HepG2 (cell line): Measurements from ENCODE around the gene CHD2. TPM values are rescaled to one million over a fixed set of nuclear protein-coding genes. Genes with fewer than 3 reads are reported as not detected.

Experiments used
- FOSL1 ChIP-seq: sonication (generic); formaldehyde crosslinking; IDR thresholded peaks from 2 replicates; pipeline ENCODE4 v1.9.0; 2021; ENCODE audit warnings: missing genetic modification reagents, borderline replicate concordance
- KDM5B ChIP-seq: sonication (generic); formaldehyde crosslinking; IDR thresholded peaks from 2 replicates; pipeline ENCODE4 v1.4.0; 2020; ENCODE audit warnings: missing genetic modification reagents, mild to moderate bottlenecking, borderline replicate concordance
- KLF12 ChIP-seq: sonication (generic); formaldehyde crosslinking; IDR thresholded peaks from 2 replicates; pipeline ENCODE4 v1.4.0; 2020; ENCODE audit warnings: missing genetic modification reagents, borderline replicate concordance
- KLF6 ChIP-seq: IDR thresholded peaks from 2 replicates; pipeline ENCODE4 v1.8.0; 2016; ENCODE audit warnings: missing biosample characterization, missing genetic modification reagents
- TOPORS ChIP-seq: sonication (generic); formaldehyde crosslinking; IDR thresholded peaks from 2 replicates; pipeline ENCODE4 v1.8.0; 2023; ENCODE audit warnings: mild to moderate bottlenecking, missing genetic modification reagents
- ZBTB1 ChIP-seq: sonication (generic); formaldehyde crosslinking; IDR thresholded peaks from 2 replicates; pipeline ENCODE4 v1.4.0; 2020; ENCODE audit warnings: missing genetic modification reagents, borderline replicate concordance
- ZFAT ChIP-seq: sonication (generic); formaldehyde crosslinking; conservative IDR thresholded peaks from 2 replicates; pipeline ENCODE4 v1.8.1; 2023; ENCODE audit warnings: missing genetic modification reagents, inconsistent platforms
- ZFP41 ChIP-seq: sonication (generic); formaldehyde crosslinking; IDR thresholded peaks from 2 replicates; pipeline ENCODE4 v1.4.0; 2020; ENCODE audit warnings: mild to moderate bottlenecking, missing genetic modification reagents, borderline replicate concordance
- ZNF331 ChIP-seq: sonication (generic); formaldehyde crosslinking; IDR thresholded peaks from 2 replicates; pipeline ENCODE4 v1.4.0; 2020; ENCODE audit warnings: missing genetic modification reagents
- ZNF337 ChIP-seq: sonication (generic); formaldehyde crosslinking; IDR thresholded peaks from 2 replicates; pipeline ENCODE4 v1.5.1; 2020; ENCODE audit warnings: missing genetic modification reagents, low read depth, mild to moderate bottlenecking, borderline replicate concordance
- ZNF343 ChIP-seq: sonication (generic); formaldehyde crosslinking; IDR thresholded peaks from 2 replicates; pipeline ENCODE4 v1.4.0; 2020; ENCODE audit warnings: mild to moderate bottlenecking, missing genetic modification reagents
- ZNF432 ChIP-seq: sonication (generic); formaldehyde crosslinking; IDR thresholded peaks from 2 replicates; pipeline ENCODE4 v1.5.0; 2020; ENCODE audit warnings: missing genetic modification reagents, mild to moderate bottlenecking, borderline replicate concordance
- ZNF446 ChIP-seq: sonication (generic); formaldehyde crosslinking; IDR thresholded peaks from 2 replicates; pipeline ENCODE4 v1.5.0; 2020; ENCODE audit warnings: mild to moderate bottlenecking, missing genetic modification reagents
- ZNF761 ChIP-seq: sonication (generic); formaldehyde crosslinking; conservative IDR thresholded peaks from 2 replicates; pipeline ENCODE4 v1.4.0; 2020; ENCODE audit warnings: mild to moderate bottlenecking, missing genetic modification reagents
- ZSCAN30 ChIP-seq: sonication (generic); formaldehyde crosslinking; IDR thresholded peaks from 2 replicates; pipeline ENCODE4 v1.5.0; 2020; ENCODE audit warnings: mild to moderate bottlenecking, missing genetic modification reagents
- ZSCAN9 ChIP-seq: IDR thresholded peaks from 2 replicates; pipeline ENCODE4 v1.6.1; 2016; ENCODE audit warnings: borderline replicate concordance
- polyA plus RNA-seq, 8 experiments: library from polyadenylated mRNA; depleted of rRNA in 3 of 8; stranded (reverse) in 7 of 8; unstranded in 1 of 8; fragments of >200 nt; fragmentation: Illumina TruSeq in 4 of 8; extraction: Trizol in 4 of 8; gene quantifications; 2 replicates each; pipeline versions ENCODE4 v1.2.1 to v1.2.3, GENCODE V29; 2011 to 2016; ENCODE audit warnings: low read depth in 4 of 8, missing spikeins in 1 of 8, mixed read lengths in 1 of 8; ENCODE audit not compliant: insufficient read depth in 1 of 8
- total RNA-seq, 5 experiments: library from RNA; depleted of rRNA; stranded (reverse); fragments of >200 nt; fragmentation: Illumina TruSeq; extraction: Trizol; gene quantifications; 2 replicates each; pipeline ENCODE4 v1.2.3, GENCODE V29; 2016; ENCODE audit warnings: low read depth in 1 of 5
- TF ChIP-seq, protein P1 (sequence below): sonication (generic); formaldehyde crosslinking; IDR thresholded peaks from 2 replicates; pipeline ENCODE4 v1.5.0; 2020; ENCODE audit warnings: mild to moderate bottlenecking, missing genetic modification reagents, borderline replicate concordance
- TF ChIP-seq, protein P2 (sequence below): sonication (generic); formaldehyde crosslinking; conservative IDR thresholded peaks from 2 replicates; pipeline ENCODE4 v1.8.0; 2022; ENCODE audit warnings: mild to moderate bottlenecking, moderate library complexity, missing genetic modification reagents
- TF ChIP-seq, protein P3 (sequence below): sonication (generic); formaldehyde crosslinking; IDR thresholded peaks from 2 replicates; pipeline ENCODE4 v1.4.0; 2020; ENCODE audit warnings: missing genetic modification reagents

Gene CHD2
- total and polyA plus RNA-seq, 2 of the 13 experiments (the other 11 are each of a cell fraction or from before 2014, with no cell fraction given) = 54.0 to 54.1 TPM

DNA sequence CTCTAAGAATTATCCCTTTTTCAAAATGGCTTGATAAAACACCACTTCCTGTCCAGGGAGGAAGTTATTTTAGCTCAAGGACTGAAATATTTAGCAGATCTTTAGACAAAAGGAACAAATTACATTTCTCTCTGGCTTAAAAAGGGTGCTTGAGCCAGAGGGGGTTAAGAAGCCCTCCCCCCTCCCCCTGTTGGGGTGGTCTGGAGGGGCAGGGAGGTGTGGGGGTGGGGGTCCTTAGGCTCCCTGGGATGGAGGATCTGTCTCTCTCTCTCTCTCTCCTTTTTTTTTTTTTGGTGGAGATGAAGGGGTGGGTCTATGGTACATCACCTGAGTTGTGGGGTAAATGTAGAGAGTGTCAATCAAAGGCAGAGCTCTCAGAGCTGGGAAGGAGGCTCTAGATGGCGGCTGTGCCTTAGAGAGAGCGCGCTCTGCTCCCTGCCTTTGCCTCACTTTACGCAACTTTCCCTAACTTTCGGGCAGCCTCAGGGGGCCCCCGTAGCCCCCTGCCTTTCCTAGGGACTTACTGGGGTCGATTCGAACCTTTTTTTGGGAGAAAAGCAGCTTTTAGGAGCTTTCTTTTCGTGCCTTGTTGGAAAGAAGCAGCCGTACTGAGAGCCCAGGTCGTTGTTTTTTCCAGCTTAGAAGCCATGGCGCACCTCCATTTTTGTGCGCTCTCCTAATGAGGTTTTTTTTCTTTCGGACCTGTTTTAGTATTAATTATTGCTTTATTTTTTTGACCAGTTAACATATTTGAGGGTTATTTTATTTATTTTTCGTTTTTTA lies at the start of gene CHD2 (continued):
- TF ChIP-seq, protein P1, sequence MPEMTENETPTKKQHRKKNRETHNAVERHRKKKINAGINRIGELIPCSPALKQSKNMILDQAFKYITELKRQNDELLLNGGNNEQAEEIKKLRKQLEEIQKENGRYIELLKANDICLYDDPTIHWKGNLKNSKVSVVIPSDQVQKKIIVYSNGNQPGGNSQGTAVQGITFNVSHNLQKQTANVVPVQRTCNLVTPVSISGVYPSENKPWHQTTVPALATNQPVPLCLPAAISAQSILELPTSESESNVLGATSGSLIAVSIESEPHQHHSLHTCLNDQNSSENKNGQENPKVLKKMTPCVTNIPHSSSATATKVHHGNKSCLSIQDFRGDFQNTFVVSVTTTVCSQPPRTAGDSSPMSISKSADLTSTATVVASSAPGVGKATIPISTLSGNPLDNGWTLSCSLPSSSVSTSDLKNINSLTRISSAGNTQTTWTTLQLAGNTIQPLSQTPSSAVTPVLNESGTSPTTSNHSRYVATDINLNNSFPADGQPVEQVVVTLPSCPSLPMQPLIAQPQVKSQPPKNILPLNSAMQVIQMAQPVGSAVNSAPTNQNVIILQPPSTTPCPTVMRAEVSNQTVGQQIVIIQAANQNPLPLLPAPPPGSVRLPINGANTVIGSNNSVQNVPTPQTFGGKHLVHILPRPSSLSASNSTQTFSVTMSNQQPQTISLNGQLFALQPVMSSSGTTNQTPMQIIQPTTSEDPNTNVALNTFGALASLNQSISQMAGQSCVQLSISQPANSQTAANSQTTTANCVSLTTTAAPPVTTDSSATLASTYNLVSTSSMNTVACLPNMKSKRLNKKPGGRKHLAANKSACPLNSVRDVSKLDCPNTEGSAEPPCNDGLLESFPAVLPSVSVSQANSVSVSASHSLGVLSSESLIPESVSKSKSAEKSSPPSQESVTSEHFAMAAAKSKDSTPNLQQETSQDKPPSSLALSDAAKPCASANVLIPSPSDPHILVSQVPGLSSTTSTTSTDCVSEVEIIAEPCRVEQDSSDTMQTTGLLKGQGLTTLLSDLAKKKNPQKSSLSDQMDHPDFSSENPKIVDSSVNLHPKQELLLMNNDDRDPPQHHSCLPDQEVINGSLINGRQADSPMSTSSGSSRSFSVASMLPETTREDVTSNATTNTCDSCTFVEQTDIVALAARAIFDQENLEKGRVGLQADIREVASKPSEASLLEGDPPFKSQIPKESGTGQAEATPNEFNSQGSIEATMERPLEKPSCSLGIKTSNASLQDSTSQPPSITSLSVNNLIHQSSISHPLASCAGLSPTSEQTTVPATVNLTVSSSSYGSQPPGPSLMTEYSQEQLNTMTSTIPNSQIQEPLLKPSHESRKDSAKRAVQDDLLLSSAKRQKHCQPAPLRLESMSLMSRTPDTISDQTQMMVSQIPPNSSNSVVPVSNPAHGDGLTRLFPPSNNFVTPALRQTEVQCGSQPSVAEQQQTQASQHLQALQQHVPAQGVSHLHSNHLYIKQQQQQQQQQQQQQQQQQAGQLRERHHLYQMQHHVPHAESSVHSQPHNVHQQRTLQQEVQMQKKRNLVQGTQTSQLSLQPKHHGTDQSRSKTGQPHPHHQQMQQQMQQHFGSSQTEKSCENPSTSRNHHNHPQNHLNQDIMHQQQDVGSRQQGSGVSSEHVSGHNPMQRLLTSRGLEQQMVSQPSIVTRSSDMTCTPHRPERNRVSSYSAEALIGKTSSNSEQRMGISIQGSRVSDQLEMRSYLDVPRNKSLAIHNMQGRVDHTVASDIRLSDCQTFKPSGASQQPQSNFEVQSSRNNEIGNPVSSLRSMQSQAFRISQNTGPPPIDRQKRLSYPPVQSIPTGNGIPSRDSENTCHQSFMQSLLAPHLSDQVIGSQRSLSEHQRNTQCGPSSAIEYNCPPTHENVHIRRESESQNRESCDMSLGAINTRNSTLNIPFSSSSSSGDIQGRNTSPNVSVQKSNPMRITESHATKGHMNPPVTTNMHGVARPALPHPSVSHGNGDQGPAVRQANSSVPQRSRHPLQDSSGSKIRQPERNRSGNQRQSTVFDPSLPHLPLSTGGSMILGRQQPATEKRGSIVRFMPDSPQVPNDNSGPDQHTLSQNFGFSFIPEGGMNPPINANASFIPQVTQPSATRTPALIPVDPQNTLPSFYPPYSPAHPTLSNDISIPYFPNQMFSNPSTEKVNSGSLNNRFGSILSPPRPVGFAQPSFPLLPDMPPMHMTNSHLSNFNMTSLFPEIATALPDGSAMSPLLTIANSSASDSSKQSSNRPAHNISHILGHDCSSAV (CRISPR knock-in tag) = no peak
- TF ChIP-seq TOPORS = no peak
- TF ChIP-seq KLF12 (CRISPR knock-in tag) = no peak
- TF ChIP-seq ZBTB1 (CRISPR knock-in tag) = no peak
- no peak for TF ChIP-seq FOSL1
- TF ChIP-seq ZNF331 (CRISPR knock-in tag) = peak; percentile 45; the same call in 1 of the 2 replicates
- TF ChIP-seq, protein P2, sequence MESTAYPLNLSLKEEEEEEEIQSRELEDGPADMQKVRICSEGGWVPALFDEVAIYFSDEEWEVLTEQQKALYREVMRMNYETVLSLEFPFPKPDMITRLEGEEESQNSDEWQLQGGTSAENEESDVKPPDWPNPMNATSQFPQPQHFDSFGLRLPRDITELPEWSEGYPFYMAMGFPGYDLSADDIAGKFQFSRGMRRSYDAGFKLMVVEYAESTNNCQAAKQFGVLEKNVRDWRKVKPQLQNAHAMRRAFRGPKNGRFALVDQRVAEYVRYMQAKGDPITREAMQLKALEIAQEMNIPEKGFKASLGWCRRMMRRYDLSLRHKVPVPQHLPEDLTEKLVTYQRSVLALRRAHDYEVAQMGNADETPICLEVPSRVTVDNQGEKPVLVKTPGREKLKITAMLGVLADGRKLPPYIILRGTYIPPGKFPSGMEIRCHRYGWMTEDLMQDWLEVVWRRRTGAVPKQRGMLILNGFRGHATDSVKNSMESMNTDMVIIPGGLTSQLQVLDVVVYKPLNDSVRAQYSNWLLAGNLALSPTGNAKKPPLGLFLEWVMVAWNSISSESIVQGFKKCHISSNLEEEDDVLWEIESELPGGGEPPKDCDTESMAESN (CRISPR knock-in tag) = peak; percentile 56; the same call in 1 of the 2 replicates
- TF ChIP-seq KLF6 (CRISPR knock-in tag) = no peak
- no peak for TF ChIP-seq ZNF343 (CRISPR knock-in tag)
- TF ChIP-seq ZNF761 (CRISPR knock-in tag) = no peak
- no peak for TF ChIP-seq ZNF337 (CRISPR knock-in tag)
- no peak for TF ChIP-seq ZNF432 (CRISPR knock-in tag)
- no peak for TF ChIP-seq ZNF446 (CRISPR knock-in tag)
- TF ChIP-seq, protein P3, sequence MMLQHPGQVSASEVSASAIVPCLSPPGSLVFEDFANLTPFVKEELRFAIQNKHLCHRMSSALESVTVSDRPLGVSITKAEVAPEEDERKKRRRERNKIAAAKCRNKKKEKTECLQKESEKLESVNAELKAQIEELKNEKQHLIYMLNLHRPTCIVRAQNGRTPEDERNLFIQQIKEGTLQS (CRISPR knock-in tag) = no peak
- peak; percentile 64; the same call in 1 of the 2 replicates for TF ChIP-seq ZSCAN9 (CRISPR knock-in tag)
- TF ChIP-seq ZFAT (CRISPR knock-in tag) = no peak
- no peak for TF ChIP-seq ZFP41 (CRISPR knock-in tag)
- TF ChIP-seq ZSCAN30 (CRISPR knock-in tag) = no peak
- no peak for TF ChIP-seq KDM5B (CRISPR knock-in tag)
